ENCODE results near the gene TXN2.
A peak's percentile ranks its signal among the peaks of the same experiment; 100 is the strongest.
"Not testable (repeated sequence)": the region's sequence is repeated elsewhere in the genome, so short reads cannot be mapped to it uniquely, and the experiment has no call there.

Gene TXN2

GRCh38 chr22:36481393-36482168, at the start of gene TXN2:
TXN2 (minus strand) TSS chr22:36481640; CDS start chr22:36480837, 803 bp downstream.
- DNase-seq: peak; percentile 97

DNA sequence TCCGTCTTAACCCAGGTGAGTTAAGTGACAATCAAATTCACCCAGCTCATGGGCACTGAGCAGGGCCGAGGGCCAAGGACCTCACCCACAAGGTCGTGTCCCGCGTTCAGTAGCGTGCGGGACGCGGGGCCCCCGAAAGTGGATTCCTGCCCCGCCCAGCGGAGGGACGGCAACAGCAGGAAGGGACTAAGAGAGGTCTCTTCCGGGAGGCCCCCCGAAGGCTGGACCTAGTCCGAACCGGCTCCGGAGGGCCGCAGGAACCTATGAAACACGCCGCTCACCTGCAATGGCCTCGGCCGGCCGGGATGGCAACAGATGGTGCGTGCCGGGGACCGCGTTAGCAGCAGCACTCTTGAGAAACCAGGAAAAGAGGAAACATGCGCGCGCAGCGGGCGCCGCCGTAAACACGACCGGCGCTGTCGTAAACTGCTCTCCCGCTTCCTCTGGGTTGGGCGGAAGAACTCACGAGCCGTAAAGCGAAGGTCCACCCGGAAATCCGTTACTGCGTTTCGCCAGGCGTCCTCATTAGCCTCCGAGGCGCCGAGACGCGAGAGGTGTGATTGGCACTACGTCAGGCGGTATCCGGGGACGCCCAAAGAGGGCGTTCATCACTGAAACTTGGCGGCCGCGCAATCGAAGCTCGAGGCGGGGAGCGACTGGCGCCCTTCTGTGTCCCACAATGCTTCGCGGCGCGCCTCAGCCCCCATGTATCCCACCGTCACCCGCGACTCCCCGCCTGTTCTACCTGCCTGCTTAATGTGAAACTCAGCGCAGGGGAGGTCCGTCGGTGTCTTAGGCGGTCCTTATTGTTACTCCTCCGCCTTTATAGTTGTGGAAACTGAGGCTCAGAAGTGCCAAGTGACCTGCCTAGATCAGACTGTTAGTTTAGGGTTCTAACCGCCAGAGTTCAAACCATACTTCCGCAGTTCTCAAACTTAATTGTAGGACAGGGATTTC, 47.6 kb upstream of the TXN2 start, which contains the start of gene EIF3D:
TSS of gene EIF3D (minus strand) at position 372 of the 957 bp plus-strand sequence. CDS start 3,045 bp downstream, outside the sequence.
- DNase-seq: peak; percentile 97

- no peak for DNase-seq
Observed at GRCh38 chr22:36528341-36528740, 46.9 kb upstream of the TXN2 start.

GRCh38 chr22:36522662-36523061, 41.2 kb upstream of the TXN2 start:
- no peak for DNase-seq

GRCh38 chr22:36520423-36520822, 39.0 kb upstream of the TXN2 start:
- DNase-seq: no peak

- DNase-seq: not testable (repeated sequence)
Observed at GRCh38 chr22:36519906-36520305, 38.5 kb upstream of the TXN2 start.

DNA sequence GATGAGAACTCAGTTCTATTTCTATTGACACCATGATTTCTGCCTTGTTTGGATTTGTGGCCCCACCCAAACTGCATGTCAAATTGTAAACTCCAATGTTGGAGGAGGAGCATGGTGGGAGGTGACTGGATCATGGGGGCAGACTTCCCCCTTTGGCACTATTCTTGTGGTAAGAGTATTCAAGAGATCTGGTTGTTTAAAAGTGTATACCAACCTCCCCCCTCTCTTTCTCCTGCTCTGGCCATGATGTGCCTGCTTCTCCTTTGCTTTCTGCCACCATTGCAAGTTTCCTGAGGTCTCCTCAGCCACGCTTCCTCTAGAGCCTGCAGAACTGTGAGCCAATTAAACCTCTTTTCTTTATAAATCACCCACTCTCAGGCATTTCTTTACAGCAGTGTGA, 33.3 kb upstream of the TXN2 start:
- DNase-seq: no peak

GRCh38 chr22:36512991-36513390, 31.6 kb upstream of the TXN2 start:
- DNase-seq: no peak

- DNase-seq: no peak
Observed at GRCh38 chr22:36512333-36512732, 30.9 kb upstream of the TXN2 start.

- peak; percentile 42 for DNase-seq
Observed at GRCh38 chr22:36510966-36511881, 29.8 kb upstream of the TXN2 start.

- no peak for DNase-seq
Observed at GRCh38 chr22:36510384-36510783, 28.9 kb upstream of the TXN2 start.

GRCh38 chr22:36507518-36508010, 26.1 kb upstream of the TXN2 start:
- DNase-seq: no peak

DNA sequence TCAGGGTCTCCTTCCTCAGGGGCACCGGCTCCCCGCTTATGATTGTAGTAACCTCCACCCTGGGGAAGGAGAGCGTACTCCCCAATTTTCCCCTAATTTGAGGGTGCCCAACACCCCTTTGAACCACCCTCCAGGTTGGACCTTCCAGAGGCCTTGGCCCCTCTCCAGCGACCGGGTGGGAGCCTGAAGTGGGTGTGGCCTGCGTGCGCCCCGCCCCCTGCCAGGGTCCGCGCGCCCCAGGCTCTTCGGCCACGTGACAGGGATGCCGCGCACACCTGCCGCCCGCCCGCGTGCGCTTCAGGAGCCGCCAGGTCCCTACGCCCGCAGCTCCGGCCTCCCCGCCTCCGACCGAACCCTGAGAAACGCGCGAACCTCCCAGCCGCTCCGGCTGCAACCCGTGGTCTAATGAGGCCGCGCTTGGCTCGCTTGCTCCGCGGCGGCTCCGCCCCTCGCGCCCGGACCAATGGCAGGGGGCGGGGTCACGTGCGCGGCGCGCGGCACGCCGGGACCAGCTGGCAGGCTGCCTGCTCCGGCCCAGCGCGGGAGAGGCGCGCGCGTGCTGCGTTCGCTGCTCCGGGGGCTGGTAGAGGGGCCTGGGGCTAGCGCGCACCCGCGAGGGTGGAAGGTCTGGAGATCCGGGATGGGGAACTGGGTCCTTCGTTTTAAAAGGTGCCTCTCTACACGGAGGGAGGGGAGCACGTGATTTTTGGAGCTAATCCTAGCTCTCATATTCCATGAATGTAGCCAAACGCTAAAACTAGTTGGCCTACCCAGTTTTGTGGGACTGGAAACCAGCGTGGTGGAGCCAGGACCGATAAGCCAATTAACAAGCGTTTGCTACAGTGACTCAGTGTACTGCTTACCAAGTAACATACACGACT, 25.4 kb upstream of the TXN2 start, which contains the start of gene FOXRED2:
TSS of gene FOXRED2 (minus strand) at position 404 of the 881 bp plus-strand sequence. CDS start 618 bp downstream, outside the sequence.
- DNase-seq: peak; percentile 93

DNA sequence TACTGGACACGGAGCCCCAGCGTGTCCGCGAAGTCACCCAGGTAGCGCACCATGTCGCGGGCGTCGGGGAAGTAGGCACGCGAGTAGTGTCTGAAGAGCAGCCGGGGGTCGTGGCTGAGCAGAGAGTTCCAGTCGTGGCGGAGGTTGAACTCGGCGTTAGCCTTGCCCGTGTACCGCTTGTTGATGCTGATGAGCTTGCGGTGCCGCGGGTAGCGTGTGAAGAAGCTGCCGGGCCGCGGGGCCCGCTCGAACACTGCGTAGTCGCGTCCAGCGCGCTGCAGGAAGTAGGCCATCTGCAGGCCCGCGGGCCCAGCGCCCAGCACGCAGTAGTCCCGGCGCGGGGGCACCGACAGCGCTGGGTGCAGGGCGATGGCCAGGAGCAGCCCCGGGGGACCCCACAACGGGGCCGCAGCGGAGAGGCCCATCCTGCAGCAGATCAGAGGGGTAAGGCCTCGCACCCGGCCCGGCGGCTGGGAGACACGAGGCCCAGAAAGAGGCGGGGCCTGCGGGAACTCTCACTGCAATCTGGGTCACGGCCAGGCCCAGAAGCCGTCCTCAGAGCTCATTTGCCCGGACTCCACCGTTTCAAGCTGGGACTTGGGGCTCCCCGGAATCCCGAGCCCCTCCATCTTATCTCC, 24.7 kb upstream of the TXN2 start:
- no peak for DNase-seq

- DNase-seq: no peak
Observed at GRCh38 chr22:36497910-36498665, 16.6 kb upstream of the TXN2 start.

DNA sequence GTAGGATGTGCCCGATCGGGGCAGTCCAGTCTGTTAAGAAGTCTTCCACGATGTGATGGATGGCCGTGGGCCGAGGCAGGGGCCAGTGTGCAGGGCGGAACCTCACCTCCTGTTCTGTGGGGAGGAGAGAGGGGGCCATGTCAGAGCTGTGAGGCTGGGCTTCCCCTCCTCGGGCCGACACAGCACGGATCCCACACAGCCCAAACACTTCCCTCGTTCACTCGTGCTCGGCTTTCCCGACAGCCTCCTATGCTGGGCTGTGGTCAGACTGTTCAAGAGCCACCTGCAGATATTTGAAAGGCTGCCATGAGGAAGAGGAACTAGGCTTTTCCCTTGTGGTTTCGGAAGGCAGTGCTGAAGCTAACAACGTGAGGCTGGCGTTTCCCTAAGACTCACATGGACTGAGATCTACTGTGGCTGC, 12.3 kb upstream of the TXN2 start:
- no peak for DNase-seq

DNA sequence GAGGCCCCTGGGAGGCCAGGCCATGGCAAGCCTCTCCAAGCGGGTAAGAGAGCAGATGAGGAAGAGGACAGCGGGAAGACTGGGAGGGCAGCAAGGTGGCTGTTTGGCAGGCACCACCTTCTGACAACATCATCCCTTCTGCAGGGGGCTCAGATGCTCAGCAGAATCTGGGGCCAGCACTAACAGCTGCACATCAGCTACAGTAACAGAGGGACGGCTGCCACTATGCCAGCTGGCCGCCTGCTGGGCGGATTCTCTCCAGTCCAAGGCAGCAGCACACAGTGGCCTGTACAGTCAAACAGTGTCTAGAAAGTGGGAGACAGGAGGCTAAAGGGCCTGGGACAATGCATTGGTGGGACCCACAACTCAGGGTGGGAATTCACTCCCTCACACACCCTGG, 10.7 kb upstream of the TXN2 start:
- DNase-seq: no peak

GRCh38 chr22:36491155-36491554, 9.7 kb upstream of the TXN2 start:
- DNase-seq: no peak

- DNase-seq: peak; percentile 79
Observed at GRCh38 chr22:36486619-36487384, 5.4 kb upstream of the TXN2 start.

Measured in CD4-positive, alpha-beta T cell treated with Interleukin-17A for 4 hours (primary cell).